Prostate gland (tissue), 2 donors: Measurements from ENCODE around the gene ATP13A1. TPM values are rescaled to one million over a fixed set of nuclear protein-coding genes. Genes with fewer than 3 reads are reported as not detected.
A peak's percentile ranks its signal among the peaks of the same experiment; 100 is the strongest.

ENCODE experiments used
- DNase-seq: peaks from one replicate; pipeline ENCODE4 v3.0.0-alpha.2; 2019; ENCODE audit warnings: low spot score
- H3K27ac ChIP-seq, 2 donors: fragments of 200-600 bp; sonication (generic); 2 replicates each; pipeline ENCODE4 v1.5.1; 2017 to 2019
- H3K27me3 ChIP-seq: fragments of 200-600 bp; sonication (generic); replicated peaks from 2 replicates; pipeline ENCODE4 v1.5.1; 2019; ENCODE audit not compliant: insufficient read depth
- H3K36me3 ChIP-seq, 2 donors: fragments of 200-600 bp; sonication (generic); 1 replicate in 1 of 2; 2 replicates in 1 of 2; pipeline versions ENCODE4 v1.5.1 to v1.8.1; 2017 to 2019
- H3K4me1 ChIP-seq: fragments of 200-600 bp; sonication (generic); replicated peaks from 2 replicates; pipeline ENCODE4 v1.5.1; 2019
- H3K4me3 ChIP-seq, 2 donors: fragments of 200-600 bp; sonication (generic); 2 replicates each; pipeline ENCODE4 v1.5.1; 2017 to 2019
- H3K9me3 ChIP-seq: fragments of 200-600 bp; sonication (generic); 2 replicates; pipeline ENCODE4 v1.5.1; 2017
- POLR2A ChIP-seq: fragments of 450-650 bp; IDR thresholded peaks from one replicate; pipeline ENCODE4 v1.6.1; 2016; ENCODE audit warnings: antibody characterized with exemption, mild to moderate bottlenecking
- POLR2AphosphoS5 ChIP-seq: sonication (generic); formaldehyde crosslinking; IDR thresholded peaks from one replicate; pipeline ENCODE4 v1.6.1; 2017; ENCODE audit warnings: antibody characterized with exemption
- WGBS: methylation state at CpG from one replicate; pipeline ENCODE4 v1.1.5; 2018; 5-methylcytosine and 5-hydroxymethylcytosine counted together
- intact Hi-C: fragments of 100-400 bp; cut with DNase I; formaldehyde crosslinking; loops from one replicate; pipeline ENCODE4 v1.14.2; 2022
- total RNA-seq, 2 donors: library from RNA; depleted of rRNA; stranded (reverse); fragments of >200 nt; gene quantifications; one replicate each; pipeline ENCODE4 v1.1.0, GENCODE V29; 2016
- TF ChIP-seq, protein P1 (sequence below), 4 experiments: fragments of 200-600 bp in 2 of 4; fragments of 450-650 bp in 2 of 4; sonication (generic) in 2 of 4; IDR thresholded peaks; 1 replicate in 3 of 4; 2 replicates in 1 of 4; pipeline ENCODE4 v1.5.1; 2016 to 2019; ENCODE audit warnings: antibody characterized with exemption in 4 of 4, mild to moderate bottlenecking in 2 of 4, moderate library complexity in 2 of 4

Gene ATP13A1
- 100 to 1,000 TPM; 227 to 315 TPM for total RNA-seq

DNA sequence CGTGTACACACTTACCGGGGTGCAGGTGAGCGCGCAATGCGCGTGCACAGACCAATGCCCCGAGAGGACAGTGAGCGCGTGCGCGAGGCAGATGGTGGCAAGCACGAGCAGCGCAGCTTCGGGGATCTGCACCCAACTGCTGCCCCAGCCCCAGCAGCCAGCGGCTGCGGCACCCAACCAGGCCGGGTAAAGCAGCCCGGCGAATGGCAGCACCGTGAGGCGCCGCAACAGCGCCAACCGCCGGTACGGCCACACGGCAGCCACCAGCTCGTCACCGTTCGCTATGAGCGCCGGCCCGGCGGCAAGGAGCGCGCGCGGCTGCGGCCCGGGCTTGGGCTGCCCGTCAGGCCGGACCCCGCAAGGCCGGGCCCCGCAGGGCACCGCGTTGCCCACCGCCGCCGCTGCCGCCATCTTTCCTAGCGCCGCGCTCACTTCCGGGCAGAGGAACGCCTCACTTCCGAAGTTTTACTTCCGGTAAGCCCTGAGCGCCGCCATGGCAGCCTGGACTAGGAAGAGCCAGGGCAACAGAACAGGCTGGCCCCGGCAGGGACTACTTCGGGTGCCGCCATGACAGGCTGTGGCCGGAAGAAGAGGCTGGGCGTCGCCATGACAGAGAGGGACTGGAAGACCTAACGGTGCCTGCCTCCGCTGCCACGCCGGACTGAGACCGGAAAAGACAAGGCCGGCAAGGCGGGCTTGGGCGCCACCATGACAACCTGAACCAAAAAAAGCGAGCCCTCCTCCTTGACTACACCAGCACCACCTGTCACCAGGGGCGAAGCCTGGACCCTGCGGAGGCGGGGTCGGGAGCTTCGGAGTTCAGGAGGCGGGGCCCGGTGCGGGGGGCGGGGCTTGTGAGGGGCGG, at the start of gene ATP13A1:
Gene ATP13A1 (minus strand): TSS at position 421 of the 865 bp plus-strand sequence. CDS start 10 bp downstream, at position 411.
- peak; percentile 51 for TF ChIP-seq POLR2A
- TF ChIP-seq POLR2AphosphoS5: peak; percentile 97
- TF ChIP-seq, protein P1, sequence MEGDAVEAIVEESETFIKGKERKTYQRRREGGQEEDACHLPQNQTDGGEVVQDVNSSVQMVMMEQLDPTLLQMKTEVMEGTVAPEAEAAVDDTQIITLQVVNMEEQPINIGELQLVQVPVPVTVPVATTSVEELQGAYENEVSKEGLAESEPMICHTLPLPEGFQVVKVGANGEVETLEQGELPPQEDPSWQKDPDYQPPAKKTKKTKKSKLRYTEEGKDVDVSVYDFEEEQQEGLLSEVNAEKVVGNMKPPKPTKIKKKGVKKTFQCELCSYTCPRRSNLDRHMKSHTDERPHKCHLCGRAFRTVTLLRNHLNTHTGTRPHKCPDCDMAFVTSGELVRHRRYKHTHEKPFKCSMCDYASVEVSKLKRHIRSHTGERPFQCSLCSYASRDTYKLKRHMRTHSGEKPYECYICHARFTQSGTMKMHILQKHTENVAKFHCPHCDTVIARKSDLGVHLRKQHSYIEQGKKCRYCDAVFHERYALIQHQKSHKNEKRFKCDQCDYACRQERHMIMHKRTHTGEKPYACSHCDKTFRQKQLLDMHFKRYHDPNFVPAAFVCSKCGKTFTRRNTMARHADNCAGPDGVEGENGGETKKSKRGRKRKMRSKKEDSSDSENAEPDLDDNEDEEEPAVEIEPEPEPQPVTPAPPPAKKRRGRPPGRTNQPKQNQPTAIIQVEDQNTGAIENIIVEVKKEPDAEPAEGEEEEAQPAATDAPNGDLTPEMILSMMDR (IDR thresholded peaks at IDR 0.05): peak in 1 of 4 experiments; percentile 49

DNA sequence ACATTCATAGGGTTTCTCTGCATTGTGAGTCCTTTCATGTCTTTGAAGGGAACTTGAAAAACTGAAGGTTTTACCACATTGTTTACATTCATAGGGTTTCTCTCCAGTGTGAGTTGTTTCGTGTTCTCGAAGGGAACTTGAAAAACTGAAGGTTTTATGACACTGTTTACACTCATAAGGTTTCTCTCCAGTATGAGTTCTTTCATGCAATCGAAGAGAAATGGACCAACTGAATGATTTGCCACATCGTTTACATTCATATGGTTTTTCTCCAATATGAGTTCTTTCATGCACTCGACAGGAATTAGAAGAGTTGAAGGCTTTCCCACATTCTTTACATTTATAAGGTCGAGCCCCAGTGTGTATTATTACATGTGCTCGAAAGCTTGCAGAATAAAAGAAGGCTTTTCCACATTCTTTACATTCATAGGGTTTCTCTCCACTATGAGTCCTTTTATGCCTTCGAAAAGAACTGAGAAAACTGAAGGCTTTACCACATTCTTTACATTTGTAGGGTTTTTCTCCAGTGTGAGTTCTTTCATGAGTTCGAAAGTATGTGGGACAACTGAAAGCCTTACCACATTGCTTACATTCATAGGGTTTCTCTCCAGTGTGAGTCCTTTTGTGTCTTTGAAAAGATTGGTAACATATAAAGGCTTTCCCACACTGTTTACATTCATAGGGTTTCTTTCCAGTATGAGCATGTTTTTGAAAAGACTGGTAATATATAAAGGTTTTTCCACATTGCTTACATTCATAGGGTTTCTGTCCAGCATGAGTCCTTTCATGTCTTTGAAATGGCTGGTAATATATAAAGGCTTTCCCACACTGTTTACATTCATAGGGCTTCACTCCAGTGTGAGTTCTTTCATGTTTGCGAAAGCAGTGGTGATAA, 48.7 kb upstream of the ATP13A1 start:
- no peak overlapping the region for H3K4me3 ChIP-seq
- H3K27ac ChIP-seq: no peak overlapping the region
- WGBS: 96% methylated on average over 10 of the region's 10 CpGs
- intact Hi-C loops: no loop called here
- DNase-seq: no peak
- TF ChIP-seq POLR2A (no peak), POLR2AphosphoS5 (no peak)
- TF ChIP-seq, protein P1 (IDR thresholded peaks at IDR 0.05): no peak
- H3K4me1 ChIP-seq: no peaks in the 10 kb centered on the region
- H3K27me3 ChIP-seq: no peaks in the 10 kb centered on the region
- peaks cover 13 to 16% of the 10 kb centered on the region in 2 donors for H3K36me3 ChIP-seq
- H3K9me3 ChIP-seq: no peaks in the 10 kb centered on the region

More for the DNA sequence above, at the start of gene ATP13A1:
- peak; percentile 97 for DNase-seq
- Histone ChIP-seq H3K4me3 (peak within 1 kb of the TSS; percentile 85 to 98), H3K27ac (peak within 1 kb of the TSS; percentile 92 to 93), H3K9me3 (no peaks in the 10 kb centered on the region), H3K36me3 (peaks cover under 1 to 3% of the 10 kb centered on the region in 2 donors), H3K27me3 (no peaks in the 10 kb centered on the region), H3K4me1 (peaks cover 12% of the 10 kb centered on the region)
- intact Hi-C loops: no loop called here
- under 1% methylated on average over 56 of the region's 85 CpGs for WGBS

DNA sequence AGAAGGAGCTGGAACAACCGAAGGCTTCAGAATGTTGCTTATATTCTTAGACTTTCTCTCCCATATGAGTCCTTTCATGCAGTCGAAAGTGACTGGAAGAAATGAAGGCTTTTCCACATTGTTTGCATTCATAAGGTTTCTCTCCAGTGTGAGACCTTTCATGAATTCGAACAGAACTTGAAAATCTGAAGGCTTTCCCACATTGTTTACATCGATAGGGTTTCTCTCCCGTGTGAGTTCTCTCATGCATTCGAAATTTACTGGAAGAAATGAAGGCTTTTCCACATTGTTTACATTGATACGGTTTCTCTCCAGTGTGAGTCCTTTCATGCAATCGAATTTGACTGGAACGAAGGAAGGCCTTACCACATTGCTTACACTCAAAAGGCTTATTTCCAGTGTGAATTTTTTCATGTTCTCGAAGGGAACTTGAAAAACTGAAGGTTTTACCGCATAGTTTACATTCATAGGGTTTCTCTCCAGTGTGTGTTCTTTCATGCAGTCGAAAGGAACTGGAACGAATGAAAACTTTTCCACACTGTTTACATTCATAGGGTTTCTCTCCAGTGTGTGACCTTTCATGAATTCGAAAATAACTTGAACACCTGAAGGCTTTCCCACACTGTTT, 47.9 kb upstream of the ATP13A1 start:
- peaks cover 13 to 16% of the 10 kb centered on the region in 2 donors for H3K36me3 ChIP-seq
- H3K4me1 ChIP-seq: no peaks in the 10 kb centered on the region
- TF ChIP-seq POLR2AphosphoS5: no peak
- no peak for TF ChIP-seq POLR2A
- TF ChIP-seq, protein P1 (IDR thresholded peaks at IDR 0.05): no peak
- WGBS: 98% methylated on average over 14 of the region's 14 CpGs
- no peaks in the 10 kb centered on the region for H3K27me3 ChIP-seq
- H3K4me3 ChIP-seq: no peak overlapping the region
- DNase-seq: no peak
- H3K9me3 ChIP-seq: no peaks in the 10 kb centered on the region
- intact Hi-C loops: no loop called here
- H3K27ac ChIP-seq: no peak overlapping the region

GRCh38 chr19:19710506-19710905, 47.0 kb upstream of the ATP13A1 start:
- Histone ChIP-seq H3K4me3 (no peak overlapping the region), H3K36me3 (peaks cover 13 to 16% of the 10 kb centered on the region in 2 donors), H3K9me3 (no peaks in the 10 kb centered on the region), H3K27me3 (no peaks in the 10 kb centered on the region), H3K27ac (no peak overlapping the region), H3K4me1 (no peaks in the 10 kb centered on the region)
- TF ChIP-seq POLR2AphosphoS5 (no peak), POLR2A (no peak)
- TF ChIP-seq, protein P1 (IDR thresholded peaks at IDR 0.05): no peak
- intact Hi-C loops: no loop called here
- DNase-seq: no peak
- WGBS: 97% methylated on average over 2 of the region's 2 CpGs
